Activated B cell treated with CpG ODN at 0.5 μM for 24 hours (primary cell): ENCODE measurements around the gene HGFAC. TPM values are rescaled to one million over a fixed set of nuclear protein-coding genes. Genes with fewer than 3 reads are reported as not detected.

Experiments used
- ATAC-seq: fragments of 200-7000 bp; cut with Tn5 transposase; one replicate; pipeline ENCODE4 v1.10.0; 2021; ENCODE audit warnings: low read depth, mild to moderate bottlenecking, moderate library complexity
- CTCF ChIA-PET: fragments of 350-600 bp; sonication (Branson Sonifier 250); formaldehyde crosslinking; loops from one replicate; lab custom pipeline; 2021; ENCODE audit warnings: antibody characterized with exemption; lab: Charles Lee
- POLR2A ChIA-PET: fragments of 350-600 bp; sonication (Branson Sonifier 250); formaldehyde crosslinking; loops from one replicate; lab custom pipeline; 2021; ENCODE audit warnings: antibody characterized with exemption; lab: Charles Lee
- DNase-seq: peaks from one replicate; pipeline ENCODE4 v3.0.0; 2022
- H3K27ac Mint-ChIP-seq: one replicate; pipeline ENCODE4 v1.8.0; 2020; ENCODE audit warnings: mixed read lengths
- H3K27me3 Mint-ChIP-seq: one replicate; pipeline ENCODE4 v1.8.0; 2021; ENCODE audit warnings: mixed read lengths
- H3K36me3 Mint-ChIP-seq: one replicate; pipeline ENCODE4 v1.8.0; 2021; ENCODE audit warnings: low read depth, mixed read lengths
- H3K4me1 Mint-ChIP-seq: one replicate; pipeline ENCODE4 v1.8.0; 2021; ENCODE audit warnings: mixed read lengths
- H3K4me3 Mint-ChIP-seq: one replicate; pipeline ENCODE4 v1.8.0; 2020; ENCODE audit warnings: mild to moderate bottlenecking, mixed read lengths
- H3K9me3 Mint-ChIP-seq: one replicate; pipeline ENCODE4 v1.8.0; 2020; ENCODE audit warnings: mixed read lengths
- CTCF ChIP-seq: fragments of 200-600 bp; IDR thresholded peaks from one replicate; pipeline ENCODE4 v1.8.0; 2022; ENCODE audit warnings: antibody characterized with exemption, mild to moderate bottlenecking
- intact Hi-C: fragments of 100-400 bp; cut with micrococcal nuclease; formaldehyde crosslinking; loops from one replicate; pipeline ENCODE4 v1.15.1; 2024
- total RNA-seq: library from RNA; stranded (reverse); gene quantifications from 2 replicates; pipeline ENCODE4 v1.2.3, GENCODE V29; 2022

Gene HGFAC
- total RNA-seq, 1 donor from 2014 or later = not detected

GRCh38 chr4:3481783-3482393 is 40.1 kb downstream of the HGFAC start:
- Mint-ChIP-seq H3K4me1 (peaks cover 51% of the 10 kb centered on the region), H3K9me3 (no peaks in the 10 kb centered on the region), H3K36me3 (no peaks in the 10 kb centered on the region), H3K4me3 (no peak overlapping the region), H3K27me3 (no peaks in the 10 kb centered on the region), H3K27ac (no peak overlapping the region)
- ChIA-PET CTCF (interaction anchor here (1.6 to 2.9 kb wide), 2 partner anchors 136 to 140 kb away, joined by 3 to 26 read pairs; no protein-coding TSS in a partner anchor), POLR2A (no interaction called here)
- DNase-seq = no peak
- ATAC-seq = no peak
- intact Hi-C loops = loop anchor here (2.0 to 10.0 kb wide), 4 partner anchors 39 to 1897 kb away; no protein-coding TSS in a partner anchor
- no peak for TF ChIP-seq CTCF

- Mint-ChIP-seq H3K4me3 (no peak overlapping the region), H3K4me1 (peaks cover 58% of the 10 kb centered on the region), H3K27ac (no peak overlapping the region), H3K9me3 (no peaks in the 10 kb centered on the region), H3K36me3 (no peaks in the 10 kb centered on the region), H3K27me3 (no peaks in the 10 kb centered on the region)
- ChIA-PET CTCF (no interaction called here), POLR2A (no interaction called here)
- no peak for TF ChIP-seq CTCF
- no peak for ATAC-seq
- intact Hi-C loops = loop anchor here (5.0 to 10.0 kb wide), 3 partner anchors 95 to 1898 kb away; no protein-coding TSS in a partner anchor
- DNase-seq = no peak
Observed at GRCh38 chr4:3482707-3483106, 40.9 kb downstream of the HGFAC start.

GRCh38 chr4:3483471-3483921 is 41.7 kb downstream of the HGFAC start:
- Mint-ChIP-seq H3K9me3 (no peaks in the 10 kb centered on the region), H3K4me3 (no peak overlapping the region), H3K27ac (no peak overlapping the region), H3K27me3 (no peaks in the 10 kb centered on the region), H3K4me1 (peaks cover 64% of the 10 kb centered on the region), H3K36me3 (no peaks in the 10 kb centered on the region)
- ChIA-PET CTCF (no interaction called here), POLR2A (no interaction called here)
- intact Hi-C loops = loop anchor here (5.0 to 10.0 kb wide), 3 partner anchors 96 to 1899 kb away; no protein-coding TSS in a partner anchor
- ATAC-seq = no peak
- no peak for DNase-seq
- no peak for TF ChIP-seq CTCF

- H3K27ac Mint-ChIP-seq = peak overlapping the region; percentile 73
- no peaks in the 10 kb centered on the region for H3K36me3 Mint-ChIP-seq
- TF ChIP-seq CTCF = no peak
- intact Hi-C loops = loop anchor here (2.0 to 10.0 kb wide), 5 partner anchors 97 to 1900 kb away; no protein-coding TSS in a partner anchor
- ChIA-PET CTCF (no interaction called here), POLR2A (interaction anchor here (0.7 to 1.4 kb wide), 3 partner anchors 95 to 409 kb away, joined by 3 to 4 read pairs (median 3); no protein-coding TSS in a partner anchor)
- H3K9me3 Mint-ChIP-seq = no peaks in the 10 kb centered on the region
- DNase-seq (peak; percentile 71), ATAC-seq (peak; percentile 67)
- H3K4me1 Mint-ChIP-seq = peaks cover 72% of the 10 kb centered on the region
- no peaks in the 10 kb centered on the region for H3K27me3 Mint-ChIP-seq
- peak overlapping the region; percentile 80 for H3K4me3 Mint-ChIP-seq
Observed at GRCh38 chr4:3484057-3484973, 42.5 kb downstream of the HGFAC start.
